HEK293T (cell line): ENCODE measurements around the gene GNAQ.

Source experiments
- CTCF ChIA-PET: fragments of 350-600 bp; formaldehyde crosslinking; extraction: SDS; loops from one replicate; lab custom pipeline; 2021; ENCODE audit warnings: antibody characterized with exemption, inconsistent platforms; lab: Yijun Ruan, JAX
- POLR2A ChIA-PET: fragments of 350-600 bp; formaldehyde crosslinking; extraction: SDS; loops from one replicate; lab custom pipeline; 2020; ENCODE audit warnings: antibody characterized with exemption, inconsistent platforms; lab: Yijun Ruan, JAX
- DNase-seq: peaks from one replicate; pipeline ENCODE4 v3.0.0; 2012; ENCODE audit warnings: mixed read lengths; ENCODE audit errors: extremely low spot score
- ARNT ChIP-seq: fragments of 450-650 bp; IDR thresholded peaks from 2 replicates; pipeline ENCODE4 v1.6.1; 2017; ENCODE audit warnings: mild to moderate bottlenecking
- BHLHE40 ChIP-seq: fragments of 450-650 bp; IDR thresholded peaks from 2 replicates; pipeline ENCODE4 v1.6.1; 2016; ENCODE audit warnings: mild to moderate bottlenecking, moderate library complexity, borderline replicate concordance
- CTBP1 ChIP-seq: fragments of 450-650 bp; IDR thresholded peaks from 2 replicates; pipeline ENCODE4 v1.6.1; 2016; ENCODE audit warnings: borderline replicate concordance
- ELF4 ChIP-seq: fragments of 450-650 bp; IDR thresholded peaks from 2 replicates; pipeline ENCODE4 v1.6.1; 2017; ENCODE audit warnings: antibody characterized with exemption
- FOXA1 ChIP-seq: fragments of 450-650 bp; IDR thresholded peaks from 2 replicates; pipeline ENCODE4 v1.6.1; 2016; ENCODE audit warnings: mild to moderate bottlenecking
- FOXK2 ChIP-seq: fragments of 450-650 bp; IDR thresholded peaks from 2 replicates; pipeline ENCODE4 v1.6.1; 2016; ENCODE audit warnings: mild to moderate bottlenecking
- FOXM1 ChIP-seq: fragments of 450-650 bp; IDR thresholded peaks from 2 replicates; pipeline ENCODE4 v1.6.1; 2017; ENCODE audit warnings: mild to moderate bottlenecking, borderline replicate concordance
- HDGF ChIP-seq: fragments of 450-650 bp; IDR thresholded peaks from 2 replicates; pipeline ENCODE4 v1.6.1; 2017; ENCODE audit warnings: antibody characterized with exemption, borderline replicate concordance
- L3MBTL2 ChIP-seq: fragments of 450-650 bp; conservative IDR thresholded peaks from 2 replicates; pipeline ENCODE4 v1.6.1; 2016; ENCODE audit warnings: mild to moderate bottlenecking
- LEF1 ChIP-seq: fragments of 450-650 bp; IDR thresholded peaks from 2 replicates; pipeline ENCODE4 v1.6.1; 2017; ENCODE audit warnings: mild to moderate bottlenecking, borderline replicate concordance
- NFRKB ChIP-seq: fragments of 450-650 bp; IDR thresholded peaks from 2 replicates; pipeline ENCODE4 v1.6.1; 2016; ENCODE audit warnings: mild to moderate bottlenecking, moderate library complexity
- SP1 ChIP-seq: fragments of 450-650 bp; IDR thresholded peaks from 2 replicates; pipeline ENCODE4 v1.6.1; 2017
- SUZ12 ChIP-seq: fragments of 450-650 bp; IDR thresholded peaks from 2 replicates; pipeline ENCODE4 v1.6.1; 2016; ENCODE audit warnings: mild to moderate bottlenecking
- TARDBP ChIP-seq: fragments of 450-650 bp; IDR thresholded peaks from 2 replicates; pipeline ENCODE4 v1.6.1; 2016
- ZNF384 ChIP-seq: fragments of 450-650 bp; IDR thresholded peaks from 2 replicates; pipeline ENCODE4 v1.6.1; 2016
- TF ChIP-seq, protein P1 (sequence below): fragments of 450-650 bp; IDR thresholded peaks from 2 replicates; pipeline ENCODE4 v1.6.1; 2016

Gene GNAQ

GRCh38 chr9:78005231-78006002 lies 26.2 kb downstream of the GNAQ start:
- DNase-seq, result no peak
- CTCF ChIA-PET, result no interaction called here
- POLR2A ChIA-PET, result no interaction called here
- no peak for TF ChIP-seq NFRKB
- no peak for TF ChIP-seq ARNT
- no peak for TF ChIP-seq FOXK2
- no peak for TF ChIP-seq HDGF
- TF ChIP-seq, protein P1, sequence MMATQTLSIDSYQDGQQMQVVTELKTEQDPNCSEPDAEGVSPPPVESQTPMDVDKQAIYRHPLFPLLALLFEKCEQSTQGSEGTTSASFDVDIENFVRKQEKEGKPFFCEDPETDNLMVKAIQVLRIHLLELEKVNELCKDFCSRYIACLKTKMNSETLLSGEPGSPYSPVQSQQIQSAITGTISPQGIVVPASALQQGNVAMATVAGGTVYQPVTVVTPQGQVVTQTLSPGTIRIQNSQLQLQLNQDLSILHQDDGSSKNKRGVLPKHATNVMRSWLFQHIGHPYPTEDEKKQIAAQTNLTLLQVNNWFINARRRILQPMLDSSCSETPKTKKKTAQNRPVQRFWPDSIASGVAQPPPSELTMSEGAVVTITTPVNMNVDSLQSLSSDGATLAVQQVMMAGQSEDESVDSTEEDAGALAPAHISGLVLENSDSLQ, result no peak
- TF ChIP-seq SP1, result no peak
- TF ChIP-seq BHLHE40, result no peak
- TF ChIP-seq TARDBP, result no peak

DNA sequence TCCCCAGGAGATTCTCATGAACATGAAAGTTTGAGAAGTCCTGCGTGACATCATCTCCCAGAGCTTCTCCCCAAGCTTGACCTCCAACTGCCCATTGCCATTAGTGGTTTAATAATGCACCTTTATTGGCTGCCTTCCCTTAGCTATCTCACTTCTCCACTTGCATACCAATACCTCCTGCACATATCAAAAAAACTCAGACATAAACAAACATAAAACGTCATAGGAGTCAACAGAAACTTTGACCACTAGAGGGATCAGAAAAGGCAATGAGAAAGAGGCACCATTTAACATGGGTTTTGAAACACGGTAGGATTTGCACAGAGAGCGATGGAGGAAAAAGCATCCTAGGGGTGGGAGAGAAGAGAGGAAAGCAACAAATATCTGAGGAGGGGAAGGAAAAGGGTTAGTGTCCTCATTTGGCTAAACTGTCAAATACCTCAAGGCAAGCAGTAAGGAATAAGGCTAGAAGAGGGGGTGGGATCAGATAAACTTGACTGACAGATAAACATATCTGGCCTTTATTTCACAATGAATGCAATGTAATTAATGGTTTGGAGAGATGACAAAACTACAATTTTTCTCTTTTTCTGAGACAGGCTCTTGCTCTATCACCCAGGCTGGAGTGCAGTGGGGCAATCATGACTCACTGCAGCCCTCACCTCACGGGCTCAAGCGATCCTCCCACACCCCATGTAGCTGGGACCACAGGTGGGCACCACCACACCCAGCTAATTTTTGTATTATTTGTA lies 27.0 kb downstream of the GNAQ start:
- peak; percentile 29 for DNase-seq
- CTCF ChIA-PET, result no interaction called here
- POLR2A ChIA-PET, result no interaction called here
- TF ChIP-seq CTBP1, result no peak
- TF ChIP-seq LEF1, result no peak
- TF ChIP-seq, protein P1, result peak; percentile 53; the same call in 1 of the 2 replicates
- TF ChIP-seq ZNF384, result peak; percentile 63; the same call in 1 of the 2 replicates
- no peak for TF ChIP-seq ELF4

GRCh38 chr9:78003730-78004129 lies 27.9 kb downstream of the GNAQ start:
- no peak for DNase-seq
- TF ChIP-seq FOXM1 (no peak), BHLHE40 (no peak), LEF1 (no peak), L3MBTL2 (no peak), NFRKB (no peak), HDGF (no peak), FOXK2 (no peak), SP1 (no peak), ARNT (no peak), FOXA1 (no peak), ELF4 (no peak), SUZ12 (no peak), TARDBP (no peak), CTBP1 (no peak), ZNF384 (no peak)
- TF ChIP-seq, protein P1, result no peak
- ChIA-PET CTCF (no interaction called here), POLR2A (no interaction called here)

DNA sequence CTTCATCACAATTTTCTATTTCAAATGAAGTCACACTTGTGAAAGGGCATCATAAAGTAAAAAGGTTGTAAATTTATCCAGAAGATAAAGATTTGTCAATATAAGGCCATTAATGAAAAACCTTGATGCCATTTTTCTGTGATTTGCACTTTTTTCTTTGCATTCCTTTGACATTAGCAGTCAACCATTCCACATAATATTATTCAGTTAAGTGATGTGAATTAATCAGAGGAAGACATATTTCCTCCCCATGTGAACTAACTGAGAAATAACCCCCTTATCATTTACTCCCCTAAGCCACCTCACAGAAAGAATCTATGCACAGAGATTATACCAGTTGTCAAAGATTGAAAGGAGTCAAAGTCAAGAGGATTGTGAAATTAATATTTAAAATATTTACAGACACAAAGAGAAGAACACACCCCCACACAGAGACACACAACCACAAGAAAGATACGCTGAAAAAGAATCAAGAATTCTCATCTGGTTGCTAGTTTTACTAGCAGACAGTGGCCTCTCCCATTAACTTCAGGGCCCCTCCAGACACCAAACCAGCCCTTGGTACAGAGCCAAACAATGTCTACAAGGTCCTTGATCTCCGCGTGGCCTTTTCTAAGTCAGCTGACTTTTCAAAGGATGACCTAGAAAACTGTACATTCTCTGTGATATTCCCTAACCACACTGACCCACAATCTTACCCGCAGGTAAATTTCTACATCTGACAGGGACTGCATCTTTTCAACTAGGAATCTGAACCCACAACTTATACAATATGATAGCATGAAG lies 29.5 kb downstream of the GNAQ start:
- no peak for DNase-seq
- CTCF ChIA-PET, result interaction anchor here (1.0 kb wide), 1 partner anchor 33 kb away, joined by 3 read pairs; no protein-coding TSS in a partner anchor
- POLR2A ChIA-PET, result no interaction called here
- no peak for TF ChIP-seq BHLHE40
- TF ChIP-seq, protein P1, result no peak
- no peak for TF ChIP-seq FOXA1
- no peak for TF ChIP-seq TARDBP
- no peak for TF ChIP-seq L3MBTL2
- no peak for TF ChIP-seq ZNF384
- no peak for TF ChIP-seq FOXK2
- TF ChIP-seq HDGF, result no peak
- TF ChIP-seq FOXM1, result no peak
- no peak for TF ChIP-seq CTBP1
- TF ChIP-seq SUZ12, result no peak
- no peak for TF ChIP-seq SP1
- no peak for TF ChIP-seq ELF4
- TF ChIP-seq ARNT, result no peak
- TF ChIP-seq LEF1, result no peak
- TF ChIP-seq NFRKB, result no peak

DNA sequence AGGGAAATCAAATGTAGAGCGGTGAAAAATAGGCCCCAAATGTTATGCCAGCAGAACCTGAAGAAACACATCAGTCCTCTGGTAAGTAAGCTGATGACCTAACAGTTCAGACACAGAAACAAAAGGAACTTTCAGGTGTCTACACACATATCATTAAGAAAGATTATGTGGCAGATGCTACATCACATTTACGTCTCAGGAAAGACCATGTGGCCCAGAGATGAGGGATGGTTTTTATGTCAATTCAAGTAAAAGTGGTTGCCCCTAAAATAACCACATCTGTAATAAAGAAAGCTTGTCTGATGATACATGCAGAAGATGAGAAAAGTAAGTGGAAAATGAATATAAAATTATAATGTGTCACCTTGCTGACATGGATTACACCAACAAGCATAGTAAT lies 31.4 kb downstream of the GNAQ start:
- ChIA-PET POLR2A (no interaction called here), CTCF (no interaction called here)
- DNase-seq, result no peak
- TF ChIP-seq, protein P1, result no peak
- TF ChIP-seq ARNT, result no peak
- TF ChIP-seq SUZ12, result no peak
- TF ChIP-seq NFRKB, result no peak
